ENCODE results near the gene TNRC6C. TPM values are rescaled to one million over a fixed set of nuclear protein-coding genes. Genes with fewer than 3 reads are reported as not detected.

Gene TNRC6C
- total and polyA plus RNA-seq, 2 of the 13 experiments (the other 11 are each of a cell fraction or from before 2014, with no cell fraction given), result 0.66 to 4.9 TPM

DNA sequence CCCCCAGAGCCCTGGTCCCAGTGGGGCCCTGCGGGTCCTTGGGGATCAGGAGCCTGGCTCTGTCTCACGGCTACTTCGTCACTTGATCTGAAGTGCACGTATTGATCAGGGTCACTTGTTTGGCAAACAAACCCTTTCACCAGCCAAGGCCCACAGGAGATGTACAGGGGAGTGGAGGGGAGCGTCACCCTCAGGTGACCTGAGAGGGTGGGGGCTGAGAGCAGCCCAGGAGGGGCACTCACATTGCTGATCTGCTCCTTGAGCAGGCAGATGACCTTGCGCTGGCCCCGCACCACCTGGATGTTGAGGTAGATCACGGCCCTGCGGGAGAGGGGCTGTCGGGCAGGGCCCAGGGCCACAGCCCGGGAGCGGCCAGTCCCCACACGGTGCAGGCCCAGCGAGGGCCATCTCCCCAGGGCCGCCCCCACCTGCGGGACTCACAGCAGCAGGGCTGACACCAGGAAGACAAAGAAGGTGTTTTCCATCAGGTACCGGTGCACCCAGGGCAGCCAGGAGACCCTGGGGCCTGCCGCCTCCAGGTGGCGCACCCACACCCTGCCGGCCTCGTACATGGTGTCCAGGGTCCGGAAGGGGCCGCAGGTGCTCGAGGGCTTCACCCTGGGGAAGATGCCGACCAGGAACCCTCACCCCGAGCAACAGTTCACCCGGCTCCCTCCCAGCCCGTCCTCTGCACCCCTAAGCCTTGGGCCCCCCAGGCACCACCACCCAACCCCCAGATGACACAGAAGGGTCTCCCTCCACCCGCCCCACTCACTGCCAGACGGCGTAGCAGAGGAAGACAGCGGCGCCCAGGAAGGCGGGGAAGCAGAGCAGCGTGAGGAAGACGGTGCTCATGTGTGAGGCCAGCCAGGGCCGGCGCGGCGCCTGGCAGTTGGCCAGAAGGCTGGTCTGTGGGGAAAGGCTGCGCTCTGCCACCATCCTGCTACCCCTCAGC lies 158.8 kb downstream of the TNRC6C start (continued):
- TF ChIP-seq, protein P1, sequence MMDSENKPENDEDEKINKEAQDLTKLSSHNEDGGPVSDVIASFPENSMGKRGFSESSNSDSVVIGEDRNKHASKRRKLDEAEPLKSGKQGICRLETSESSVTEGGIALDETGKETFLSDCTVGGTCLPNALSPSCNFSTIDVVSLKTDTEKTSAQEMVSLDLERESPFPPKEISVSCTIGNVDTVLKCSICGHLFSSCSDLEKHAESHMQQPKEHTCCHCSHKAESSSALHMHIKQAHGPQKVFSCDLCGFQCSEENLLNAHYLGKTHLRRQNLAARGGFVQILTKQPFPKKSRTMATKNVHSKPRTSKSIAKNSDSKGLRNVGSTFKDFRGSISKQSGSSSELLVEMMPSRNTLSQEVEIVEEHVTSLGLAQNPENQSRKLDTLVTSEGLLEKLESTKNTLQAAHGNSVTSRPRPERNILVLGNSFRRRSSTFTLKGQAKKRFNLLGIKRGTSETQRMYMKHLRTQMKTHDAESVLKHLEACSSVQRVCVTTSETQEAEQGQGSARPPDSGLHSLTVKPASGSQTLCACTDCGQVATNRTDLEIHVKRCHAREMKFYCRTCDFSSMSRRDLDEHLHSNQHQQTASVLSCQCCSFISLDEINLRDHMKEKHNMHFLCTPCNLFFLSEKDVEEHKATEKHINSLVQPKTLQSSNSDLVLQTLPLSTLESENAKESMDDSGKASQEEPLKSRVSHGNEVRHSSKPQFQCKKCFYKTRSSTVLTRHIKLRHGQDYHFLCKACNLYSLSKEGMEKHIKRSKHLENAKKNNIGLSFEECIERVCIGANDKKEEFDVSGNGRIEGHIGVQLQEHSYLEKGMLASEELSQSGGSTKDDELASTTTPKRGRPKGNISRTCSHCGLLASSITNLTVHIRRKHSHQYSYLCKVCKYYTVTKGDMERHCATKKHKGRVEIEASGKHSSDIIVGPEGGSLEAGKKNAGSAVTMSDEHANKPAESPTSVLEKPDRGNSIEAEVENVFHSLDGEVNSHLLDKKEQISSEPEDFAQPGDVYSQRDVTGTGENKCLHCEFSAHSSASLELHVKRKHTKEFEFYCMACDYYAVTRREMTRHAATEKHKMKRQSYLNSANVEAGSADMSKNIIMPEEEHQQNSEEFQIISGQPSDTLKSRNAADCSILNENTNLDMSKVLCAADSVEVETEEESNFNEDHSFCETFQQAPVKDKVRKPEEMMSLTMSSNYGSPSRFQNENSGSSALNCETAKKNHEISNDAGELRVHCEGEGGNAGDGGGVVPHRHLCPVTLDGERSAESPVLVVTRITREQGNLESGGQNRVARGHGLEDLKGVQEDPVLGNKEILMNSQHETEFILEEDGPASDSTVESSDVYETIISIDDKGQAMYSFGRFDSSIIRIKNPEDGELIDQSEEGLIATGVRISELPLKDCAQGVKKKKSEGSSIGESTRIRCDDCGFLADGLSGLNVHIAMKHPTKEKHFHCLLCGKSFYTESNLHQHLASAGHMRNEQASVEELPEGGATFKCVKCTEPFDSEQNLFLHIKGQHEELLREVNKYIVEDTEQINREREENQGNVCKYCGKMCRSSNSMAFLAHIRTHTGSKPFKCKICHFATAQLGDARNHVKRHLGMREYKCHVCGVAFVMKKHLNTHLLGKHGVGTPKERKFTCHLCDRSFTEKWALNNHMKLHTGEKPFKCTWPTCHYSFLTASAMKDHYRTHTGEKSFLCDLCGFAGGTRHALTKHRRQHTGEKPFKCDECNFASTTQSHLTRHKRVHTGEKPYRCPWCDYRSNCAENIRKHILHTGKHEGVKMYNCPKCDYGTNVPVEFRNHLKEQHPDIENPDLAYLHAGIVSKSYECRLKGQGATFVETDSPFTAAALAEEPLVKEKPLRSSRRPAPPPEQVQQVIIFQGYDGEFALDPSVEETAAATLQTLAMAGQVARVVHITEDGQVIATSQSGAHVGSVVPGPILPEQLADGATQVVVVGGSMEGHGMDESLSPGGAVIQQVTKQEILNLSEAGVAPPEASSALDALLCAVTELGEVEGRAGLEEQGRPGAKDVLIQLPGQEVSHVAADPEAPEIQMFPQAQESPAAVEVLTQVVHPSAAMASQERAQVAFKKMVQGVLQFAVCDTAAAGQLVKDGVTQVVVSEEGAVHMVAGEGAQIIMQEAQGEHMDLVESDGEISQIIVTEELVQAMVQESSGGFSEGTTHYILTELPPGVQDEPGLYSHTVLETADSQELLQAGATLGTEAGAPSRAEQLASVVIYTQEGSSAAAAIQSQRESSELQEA (CRISPR knock-in tag; IDR thresholded peaks at IDR 0.05; ENCODE audit: not compliant biosample characterization), result peak; percentile 61
- TF ChIP-seq TARDBP (CRISPR knock-in tag; IDR thresholded peaks at IDR 0.05), result no peak
- peak; percentile 27; the same call in 1 of the 2 replicates for TF ChIP-seq BORCS8-MEF2B (CRISPR knock-in tag; IDR thresholded peaks at IDR 0.05)
- TF ChIP-seq, protein P2, sequence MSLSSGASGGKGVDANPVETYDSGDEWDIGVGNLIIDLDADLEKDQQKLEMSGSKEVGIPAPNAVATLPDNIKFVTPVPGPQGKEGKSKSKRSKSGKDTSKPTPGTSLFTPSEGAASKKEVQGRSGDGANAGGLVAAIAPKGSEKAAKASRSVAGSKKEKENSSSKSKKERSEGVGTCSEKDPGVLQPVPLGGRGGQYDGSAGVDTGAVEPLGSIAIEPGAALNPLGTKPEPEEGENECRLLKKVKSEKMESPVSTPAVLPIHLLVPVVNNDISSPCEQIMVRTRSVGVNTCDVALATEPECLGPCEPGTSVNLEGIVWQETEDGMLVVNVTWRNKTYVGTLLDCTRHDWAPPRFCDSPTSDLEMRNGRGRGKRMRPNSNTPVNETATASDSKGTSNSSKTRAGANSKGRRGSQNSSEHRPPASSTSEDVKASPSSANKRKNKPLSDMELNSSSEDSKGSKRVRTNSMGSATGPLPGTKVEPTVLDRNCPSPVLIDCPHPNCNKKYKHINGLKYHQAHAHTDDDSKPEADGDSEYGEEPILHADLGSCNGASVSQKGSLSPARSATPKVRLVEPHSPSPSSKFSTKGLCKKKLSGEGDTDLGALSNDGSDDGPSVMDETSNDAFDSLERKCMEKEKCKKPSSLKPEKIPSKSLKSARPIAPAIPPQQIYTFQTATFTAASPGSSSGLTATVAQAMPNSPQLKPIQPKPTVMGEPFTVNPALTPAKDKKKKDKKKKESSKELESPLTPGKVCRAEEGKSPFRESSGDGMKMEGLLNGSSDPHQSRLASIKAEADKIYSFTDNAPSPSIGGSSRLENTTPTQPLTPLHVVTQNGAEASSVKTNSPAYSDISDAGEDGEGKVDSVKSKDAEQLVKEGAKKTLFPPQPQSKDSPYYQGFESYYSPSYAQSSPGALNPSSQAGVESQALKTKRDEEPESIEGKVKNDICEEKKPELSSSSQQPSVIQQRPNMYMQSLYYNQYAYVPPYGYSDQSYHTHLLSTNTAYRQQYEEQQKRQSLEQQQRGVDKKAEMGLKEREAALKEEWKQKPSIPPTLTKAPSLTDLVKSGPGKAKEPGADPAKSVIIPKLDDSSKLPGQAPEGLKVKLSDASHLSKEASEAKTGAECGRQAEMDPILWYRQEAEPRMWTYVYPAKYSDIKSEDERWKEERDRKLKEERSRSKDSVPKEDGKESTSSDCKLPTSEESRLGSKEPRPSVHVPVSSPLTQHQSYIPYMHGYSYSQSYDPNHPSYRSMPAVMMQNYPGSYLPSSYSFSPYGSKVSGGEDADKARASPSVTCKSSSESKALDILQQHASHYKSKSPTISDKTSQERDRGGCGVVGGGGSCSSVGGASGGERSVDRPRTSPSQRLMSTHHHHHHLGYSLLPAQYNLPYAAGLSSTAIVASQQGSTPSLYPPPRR (CRISPR knock-in tag; IDR thresholded peaks at IDR 0.05; ENCODE audit: borderline replicate concordance), result no peak
- TF ChIP-seq ZBTB38 (CRISPR knock-in tag; IDR thresholded peaks at IDR 0.05), result peak; percentile 82
- TF ChIP-seq ZNF547 (CRISPR knock-in tag; IDR thresholded peaks at IDR 0.05), result 0 out of 2 replicates have a peak, but pooled peaks have one; percentile 39
- TF ChIP-seq, protein P3, sequence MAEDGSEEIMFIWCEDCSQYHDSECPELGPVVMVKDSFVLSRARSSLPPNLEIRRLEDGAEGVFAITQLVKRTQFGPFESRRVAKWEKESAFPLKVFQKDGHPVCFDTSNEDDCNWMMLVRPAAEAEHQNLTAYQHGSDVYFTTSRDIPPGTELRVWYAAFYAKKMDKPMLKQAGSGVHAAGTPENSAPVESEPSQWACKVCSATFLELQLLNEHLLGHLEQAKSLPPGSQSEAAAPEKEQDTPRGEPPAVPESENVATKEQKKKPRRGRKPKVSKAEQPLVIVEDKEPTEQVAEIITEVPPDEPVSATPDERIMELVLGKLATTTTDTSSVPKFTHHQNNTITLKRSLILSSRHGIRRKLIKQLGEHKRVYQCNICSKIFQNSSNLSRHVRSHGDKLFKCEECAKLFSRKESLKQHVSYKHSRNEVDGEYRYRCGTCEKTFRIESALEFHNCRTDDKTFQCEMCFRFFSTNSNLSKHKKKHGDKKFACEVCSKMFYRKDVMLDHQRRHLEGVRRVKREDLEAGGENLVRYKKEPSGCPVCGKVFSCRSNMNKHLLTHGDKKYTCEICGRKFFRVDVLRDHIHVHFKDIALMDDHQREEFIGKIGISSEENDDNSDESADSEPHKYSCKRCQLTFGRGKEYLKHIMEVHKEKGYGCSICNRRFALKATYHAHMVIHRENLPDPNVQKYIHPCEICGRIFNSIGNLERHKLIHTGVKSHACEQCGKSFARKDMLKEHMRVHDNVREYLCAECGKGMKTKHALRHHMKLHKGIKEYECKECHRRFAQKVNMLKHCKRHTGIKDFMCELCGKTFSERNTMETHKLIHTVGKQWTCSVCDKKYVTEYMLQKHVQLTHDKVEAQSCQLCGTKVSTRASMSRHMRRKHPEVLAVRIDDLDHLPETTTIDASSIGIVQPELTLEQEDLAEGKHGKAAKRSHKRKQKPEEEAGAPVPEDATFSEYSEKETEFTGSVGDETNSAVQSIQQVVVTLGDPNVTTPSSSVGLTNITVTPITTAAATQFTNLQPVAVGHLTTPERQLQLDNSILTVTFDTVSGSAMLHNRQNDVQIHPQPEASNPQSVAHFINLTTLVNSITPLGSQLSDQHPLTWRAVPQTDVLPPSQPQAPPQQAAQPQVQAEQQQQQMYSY (CRISPR knock-in tag; IDR thresholded peaks at IDR 0.05), result no peak
- TF ChIP-seq FOSL2 (CRISPR knock-in tag; IDR thresholded peaks at IDR 0.05), result 0 out of 2 replicates have a peak, but pooled peaks have one; percentile 9
- TF ChIP-seq KDM3A (CRISPR knock-in tag; IDR thresholded peaks at IDR 0.05; ENCODE audit: low read depth), result no peak
- no peak for TF ChIP-seq GTF2F1 (IDR thresholded peaks at IDR 0.05; ENCODE audit: low read length)
